Common myeloid progenitor, CD34-positive (primary cell): ENCODE data around the gene PIBF1.

Source experiments
- CTCF ChIA-PET: fragments of 350-600 bp; sonication (Branson Sonifier 250); formaldehyde crosslinking; loops from one replicate; lab custom pipeline; 2021; ENCODE audit warnings: antibody characterized with exemption; lab: Charles Lee
- POLR2A ChIA-PET: fragments of 350-600 bp; sonication (Branson Sonifier 250); formaldehyde crosslinking; loops from one replicate; lab custom pipeline; 2021; ENCODE audit warnings: antibody characterized with exemption; lab: Charles Lee
- DNase-seq, 3 donors: peaks; one replicate each; pipeline versions ENCODE4 v3.0.0 to v3.0.0-alpha.2; 2013
- H3K27ac ChIP-seq, 2 experiments: 1 replicate in 1 of 2; 2 replicates in 1 of 2; pipeline ENCODE4 v1.7.0; 2013; ENCODE audit warnings: inconsistent platforms in 2 of 2, low read length in 2 of 2, mild to moderate bottlenecking in 2 of 2, low read depth in 1 of 2, moderate library complexity in 1 of 2; ENCODE audit not compliant: severe bottlenecking in 2 of 2, insufficient read depth in 1 of 2, poor library complexity in 1 of 2
- H3K27me3 ChIP-seq, 5 experiments: replicated peaks in 2 of 5; 1 replicate in 3 of 5; 2 replicates in 2 of 5; pipeline versions ENCODE4 v1.6.1 to v1.7.0; 2013; ENCODE audit warnings: low read length in 4 of 5, mild to moderate bottlenecking in 2 of 5, moderate library complexity in 2 of 5, inconsistent platforms in 1 of 5; ENCODE audit not compliant: insufficient read depth in 5 of 5, control insufficient read depth in 4 of 5
- H3K36me3 ChIP-seq, 4 experiments: 1 replicate in 2 of 4; 2 replicates in 2 of 4; pipeline versions ENCODE4 v1.6.1 to v1.7.0; 2013; ENCODE audit warnings: low read length in 3 of 4, control low read depth in 1 of 4, mild to moderate bottlenecking in 1 of 4; ENCODE audit not compliant: control insufficient read depth in 4 of 4, insufficient read depth in 4 of 4
- H3K4me1 ChIP-seq, 4 experiments: 1 replicate in 3 of 4; 2 replicates in 1 of 4; pipeline versions ENCODE4 v1.6.1 to v1.7.1; 2013; ENCODE audit warnings: low read length in 3 of 4, mild to moderate bottlenecking in 3 of 4, control low read depth in 1 of 4, inconsistent platforms in 1 of 4, moderate library complexity in 1 of 4; ENCODE audit not compliant: control insufficient read depth in 4 of 4, insufficient read depth in 4 of 4; ENCODE audit errors: control extremely low read depth in 1 of 4
- H3K4me3 ChIP-seq, 7 experiments: 1 replicate in 4 of 7; 2 replicates in 3 of 7; pipeline versions ENCODE4 v1.5.1 to v1.7.0; 2013; ENCODE audit warnings: mild to moderate bottlenecking in 7 of 7, low read length in 6 of 7, moderate library complexity in 6 of 7, inconsistent platforms in 2 of 7, low read depth in 2 of 7, control low read depth in 1 of 7; ENCODE audit not compliant: insufficient read depth in 4 of 7, control insufficient read depth in 1 of 7; ENCODE audit errors: extremely low read depth in 1 of 7
- H3K9me3 ChIP-seq, 5 experiments: 1 replicate in 4 of 5; 2 replicates in 1 of 5; pipeline versions ENCODE4 v1.6.1 to v1.7.1; 2013; ENCODE audit warnings: low read length in 4 of 5, mild to moderate bottlenecking in 2 of 5, inconsistent platforms in 1 of 5, low read depth in 1 of 5, moderate library complexity in 1 of 5; ENCODE audit not compliant: control insufficient read depth in 4 of 5, insufficient read depth in 2 of 5; ENCODE audit errors: control extremely low read depth in 1 of 5
- WGBS: methylation state at CpG from one replicate; pipeline ENCODE4 v1.1.5; 2013; ENCODE audit not compliant: insufficient coverage; 5-methylcytosine and 5-hydroxymethylcytosine counted together

The PIBF1 gene

GRCh38 chr13:72820156-72820897 is 38.4 kb downstream of the PIBF1 start:
- no peak overlapping the region for H3K27ac ChIP-seq
- POLR2A ChIA-PET: interaction anchor here (0.6 kb wide), 1 partner anchor 1946 kb away, joined by 3 read pairs; no protein-coding TSS in a partner anchor
- H3K9me3 ChIP-seq: no peaks in the 10 kb centered on the region
- no peaks in the 10 kb centered on the region for H3K27me3 ChIP-seq
- no peak overlapping the region for H3K4me3 ChIP-seq
- peaks cover 3 to 32% (median 16%) of the 10 kb centered on the region in 4 experiments for H3K36me3 ChIP-seq
- no peaks in the 10 kb centered on the region for H3K4me1 ChIP-seq
- DNase-seq: no peak
- WGBS: no CpG with 5 or more reads among the region's 8 CpGs
- CTCF ChIA-PET: no interaction called here

GRCh38 chr13:72820898-72821279 is 39.0 kb downstream of the PIBF1 start:
- ChIA-PET CTCF (no interaction called here), POLR2A (no interaction called here)
- WGBS: no CpG with 5 or more reads among the region's 1 CpG

GRCh38 chr13:72823081-72823480 is 41.1 kb downstream of the PIBF1 start:
- CTCF ChIA-PET: no interaction called here
- no CpG with 5 or more reads among the region's 2 CpGs for WGBS
- no peak for DNase-seq

More at GRCh38 chr13:72820898-72821279, 39.0 kb downstream of the PIBF1 start:
- no peak overlapping the region for H3K4me3 ChIP-seq
- H3K36me3 ChIP-seq: peaks cover 3 to 35% (median 15%) of the 10 kb centered on the region in 4 experiments
- H3K27ac ChIP-seq: no peak overlapping the region
- no peaks in the 10 kb centered on the region for H3K4me1 ChIP-seq
- DNase-seq: no peak
- no peaks in the 10 kb centered on the region for H3K27me3 ChIP-seq
- no peaks in the 10 kb centered on the region for H3K9me3 ChIP-seq

GRCh38 chr13:72823724-72824123 is 41.8 kb downstream of the PIBF1 start:
- ChIA-PET POLR2A (no interaction called here), CTCF (no interaction called here)
- Histone ChIP-seq H3K9me3 (no peaks in the 10 kb centered on the region), H3K36me3 (peaks cover 9 to 35% (median 22%) of the 10 kb centered on the region in 4 experiments), H3K4me1 (no peaks in the 10 kb centered on the region), H3K4me3 (no peak overlapping the region), H3K27me3 (no peaks in the 10 kb centered on the region), H3K27ac (no peak overlapping the region)
- no CpG with 5 or more reads among the region's 3 CpGs for WGBS
- no peak for DNase-seq

More at GRCh38 chr13:72823081-72823480, 41.1 kb downstream of the PIBF1 start:
- H3K27me3 ChIP-seq: no peaks in the 10 kb centered on the region
- H3K4me1 ChIP-seq: no peaks in the 10 kb centered on the region
- H3K9me3 ChIP-seq: no peaks in the 10 kb centered on the region
- H3K4me3 ChIP-seq: no peak overlapping the region
- POLR2A ChIA-PET: no interaction called here
- H3K27ac ChIP-seq: no peak overlapping the region
- peaks cover 6 to 40% (median 21%) of the 10 kb centered on the region in 4 experiments for H3K36me3 ChIP-seq

- Histone ChIP-seq H3K27ac (no peak overlapping the region), H3K27me3 (no peaks in the 10 kb centered on the region), H3K4me1 (no peaks in the 10 kb centered on the region), H3K36me3 (peaks cover 4 to 26% (median 7%) of the 10 kb centered on the region in 4 experiments), H3K4me3 (no peak overlapping the region), H3K9me3 (peaks cover 0 to 1% (median 0%) of the 10 kb centered on the region in 5 experiments)
- 100% methylated on average over 1 of the region's 3 CpGs for WGBS
- DNase-seq: no peak
- ChIA-PET POLR2A (no interaction called here), CTCF (no interaction called here)
Measured at GRCh38 chr13:72834601-72835000, 52.7 kb downstream of the PIBF1 start.

- CTCF ChIA-PET: interaction anchor here (0.6 to 5.0 kb wide), 8 partner anchors 11 to 871 kb away, joined by 3 to 25 read pairs (median 3); no protein-coding TSS in a partner anchor
- Histone ChIP-seq H3K4me1 (no peaks in the 10 kb centered on the region), H3K36me3 (peaks cover 0 to 17% (median 9%) of the 10 kb centered on the region in 4 experiments), H3K4me3 (no peak overlapping the region), H3K27ac (no peak overlapping the region), H3K9me3 (no peaks in the 10 kb centered on the region), H3K27me3 (no peaks in the 10 kb centered on the region)
- POLR2A ChIA-PET: no interaction called here
- DNase-seq: peak; percentile 34 to 59 (median 57)
- WGBS: 80% methylated on average over 1 of the region's 1 CpG
Measured at GRCh38 chr13:72839831-72840426, 58.0 kb downstream of the PIBF1 start.

- CTCF ChIA-PET: interaction anchor here (5.0 kb wide), 1 partner anchor 8 kb away, joined by 25 read pairs; no protein-coding TSS in a partner anchor
- POLR2A ChIA-PET: interaction anchor here (0.5 kb wide), 1 partner anchor 209 kb away, joined by 3 read pairs; no protein-coding TSS in a partner anchor
- 94% methylated on average over 5 of the region's 6 CpGs for WGBS
Measured at GRCh38 chr13:72842991-72843390, 61.1 kb downstream of the PIBF1 start.

More at GRCh38 chr13:72842991-72843390, 61.1 kb downstream of the PIBF1 start:
- Histone ChIP-seq H3K4me3 (no peak overlapping the region), H3K9me3 (no peaks in the 10 kb centered on the region), H3K27ac (no peak overlapping the region), H3K4me1 (no peaks in the 10 kb centered on the region), H3K27me3 (no peaks in the 10 kb centered on the region), H3K36me3 (peaks cover 5 to 34% (median 18%) of the 10 kb centered on the region in 4 experiments)
- DNase-seq: no peak
